ENCODE measurements around the gene MATCAP1. TPM values are rescaled to one million over a fixed set of nuclear protein-coding genes. Genes with fewer than 3 reads are reported as not detected.

Gene MATCAP1
- polyA plus RNA-seq: 0.56 TPM

DNA sequence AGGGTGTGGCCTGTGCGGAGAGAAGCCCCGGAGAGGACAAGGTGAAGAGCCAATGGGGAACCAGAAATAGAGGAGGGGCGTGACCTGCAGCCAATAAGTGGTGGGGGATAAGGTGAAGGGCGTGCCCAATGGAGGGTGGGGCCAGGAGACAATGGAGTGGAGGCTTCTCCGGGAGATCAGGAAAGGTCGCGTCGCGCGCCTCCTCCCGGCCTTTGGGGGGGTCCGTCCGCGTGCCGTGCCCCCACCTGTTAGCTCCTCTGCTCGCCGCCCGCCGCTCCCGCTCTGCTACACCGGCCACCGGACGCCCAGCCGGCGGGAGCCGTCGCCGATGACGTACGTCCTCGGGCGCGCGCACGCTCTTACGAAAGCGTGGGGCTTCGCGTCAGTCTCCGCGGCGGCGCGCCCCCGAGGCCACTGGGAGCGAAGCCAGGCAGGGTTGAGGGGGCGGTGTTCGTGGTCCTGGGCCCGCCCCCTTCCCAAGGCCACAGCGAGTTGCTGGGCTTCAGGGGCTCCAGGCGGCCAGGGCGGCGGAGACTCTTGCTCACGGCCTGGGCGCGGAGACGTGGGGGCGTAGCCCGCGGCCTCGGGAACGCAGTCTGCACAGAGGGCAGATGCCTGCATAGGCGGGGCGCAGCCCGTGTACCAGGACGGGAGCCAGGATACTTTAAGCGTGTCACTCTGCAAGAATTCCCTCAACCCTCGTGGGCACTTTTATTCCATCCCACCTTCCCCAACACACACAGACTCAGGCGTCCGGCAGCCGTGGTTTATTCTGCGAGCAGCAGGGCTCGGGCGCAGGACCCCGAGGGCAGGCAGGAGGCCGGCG, at the start of gene MATCAP1:
TSS of gene MATCAP1 (minus strand) at position 337 of the 826 bp plus-strand sequence. CDS start 3,353 bp downstream, outside the sequence.
- Mint-ChIP-seq H3K27me3 (peaks cover 12% of the 10 kb centered on the region), H3K27ac (no peak within 1 kb of the TSS), H3K4me3 (peak within 1 kb of the TSS in 3 of 4 donors; percentile 75 to 95 (median 84)), H3K36me3 (no peaks in the 10 kb centered on the region), H3K9me3 (no peaks in the 10 kb centered on the region), H3K4me1 (peaks cover 6 to 11% (median 8%) of the 10 kb centered on the region in 3 donors)

- H3K27ac Mint-ChIP-seq: peak overlapping the region in 1 of 3 donors; percentile 30
- peaks cover 5 to 14% (median 9%) of the 10 kb centered on the region in 3 donors for H3K4me1 Mint-ChIP-seq
- peaks cover 5% of the 10 kb centered on the region for H3K36me3 Mint-ChIP-seq
Measured at GRCh38 chr16:67230809-67231660, 47.3 kb upstream of the MATCAP1 start.

GRCh38 chr16:67229906-67230808, 46.4 kb upstream of the MATCAP1 start:
- H3K4me3 Mint-ChIP-seq: peak overlapping the region in 2 of 4 donors; percentile 13 to 96
- H3K4me1 Mint-ChIP-seq: peaks cover 5 to 16% (median 13%) of the 10 kb centered on the region in 3 donors
- H3K9me3 Mint-ChIP-seq: no peaks in the 10 kb centered on the region
- H3K27ac Mint-ChIP-seq: peak overlapping the region in 1 of 3 donors; percentile 30
- H3K36me3 Mint-ChIP-seq: peaks cover 6% of the 10 kb centered on the region
- no peaks in the 10 kb centered on the region for H3K27me3 Mint-ChIP-seq

More at GRCh38 chr16:67230809-67231660, 47.3 kb upstream of the MATCAP1 start:
- no peak overlapping the region for H3K4me3 Mint-ChIP-seq
- no peaks in the 10 kb centered on the region for H3K27me3 Mint-ChIP-seq
- no peaks in the 10 kb centered on the region for H3K9me3 Mint-ChIP-seq

GRCh38 chr16:67228905-67229304, 45.1 kb upstream of the MATCAP1 start:
- Mint-ChIP-seq H3K4me1 (peaks cover 5 to 16% (median 13%) of the 10 kb centered on the region in 3 donors), H3K27ac (peak overlapping the region in 1 of 3 donors; percentile 41), H3K9me3 (no peaks in the 10 kb centered on the region), H3K36me3 (peaks cover 6% of the 10 kb centered on the region), H3K27me3 (no peaks in the 10 kb centered on the region), H3K4me3 (peak overlapping the region; percentile 21 to 96 (median 52))

DNA sequence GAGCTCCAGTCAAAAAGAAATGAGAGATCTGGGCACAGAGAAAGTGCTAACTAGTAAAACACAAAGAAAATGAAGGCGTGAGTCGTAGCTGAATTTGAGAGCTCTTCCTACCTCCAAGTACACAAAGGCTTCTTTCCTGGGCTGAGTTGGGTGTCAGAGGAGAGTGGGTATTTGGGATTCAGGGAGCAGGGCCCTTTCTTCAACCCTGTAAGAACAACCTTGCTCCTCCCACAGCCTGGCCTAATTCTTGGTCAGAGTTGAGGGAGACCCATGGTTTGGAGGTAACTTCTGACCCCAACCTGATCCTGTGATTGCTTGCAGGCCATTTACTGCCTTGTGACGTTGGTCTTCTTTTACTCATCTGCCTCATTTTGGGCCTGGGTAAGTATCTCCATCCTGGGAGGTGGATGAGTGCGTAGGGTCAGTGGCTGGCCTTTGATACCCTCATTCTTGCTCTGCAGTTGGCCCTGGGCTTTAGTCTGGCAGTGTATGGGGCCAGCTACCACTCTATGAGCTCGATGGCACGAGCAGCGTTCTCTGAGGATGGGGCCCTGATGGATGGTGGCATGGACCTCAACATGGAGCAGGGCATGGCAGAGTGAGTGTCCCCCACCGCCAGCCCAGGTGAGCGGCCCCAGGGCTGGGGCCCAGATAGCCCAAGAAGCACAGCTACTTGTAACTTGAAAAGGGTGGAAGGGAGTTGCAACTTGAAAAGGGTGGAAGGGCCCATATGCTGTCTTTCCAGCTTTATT, 44.4 kb upstream of the MATCAP1 start:
- peaks cover 6% of the 10 kb centered on the region for H3K36me3 Mint-ChIP-seq
- H3K27ac Mint-ChIP-seq: peak overlapping the region in 1 of 3 donors; percentile 84
- peak overlapping the region; percentile 94 to 100 (median 97) for H3K4me3 Mint-ChIP-seq
- no peaks in the 10 kb centered on the region for H3K9me3 Mint-ChIP-seq
- no peaks in the 10 kb centered on the region for H3K27me3 Mint-ChIP-seq
- peaks cover 5 to 18% (median 13%) of the 10 kb centered on the region in 3 donors for H3K4me1 Mint-ChIP-seq

DNA sequence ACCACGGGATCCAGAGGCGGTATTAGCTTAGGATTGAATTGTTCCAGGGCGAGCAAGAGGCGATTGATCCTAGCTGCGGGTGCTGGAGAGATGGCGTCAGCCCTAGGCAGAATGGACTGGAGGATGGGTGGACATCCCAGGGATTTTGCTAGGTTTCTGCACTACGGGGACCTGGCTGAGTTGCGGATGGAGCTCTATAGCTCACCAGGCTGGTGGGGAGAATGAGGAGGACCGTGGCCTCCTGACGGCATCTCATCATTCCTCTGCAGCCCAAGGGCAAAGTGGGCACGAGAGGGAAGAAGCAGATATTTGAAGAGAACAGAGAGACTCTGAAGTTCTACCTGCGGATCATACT, 43.8 kb upstream of the MATCAP1 start:
- Mint-ChIP-seq H3K27me3 (no peaks in the 10 kb centered on the region), H3K4me1 (peaks cover 5 to 18% (median 13%) of the 10 kb centered on the region in 3 donors), H3K9me3 (no peaks in the 10 kb centered on the region), H3K4me3 (peak overlapping the region; percentile 94 to 100 (median 97)), H3K36me3 (peaks cover 6% of the 10 kb centered on the region), H3K27ac (peak overlapping the region; percentile 81 to 97 (median 84))

DNA sequence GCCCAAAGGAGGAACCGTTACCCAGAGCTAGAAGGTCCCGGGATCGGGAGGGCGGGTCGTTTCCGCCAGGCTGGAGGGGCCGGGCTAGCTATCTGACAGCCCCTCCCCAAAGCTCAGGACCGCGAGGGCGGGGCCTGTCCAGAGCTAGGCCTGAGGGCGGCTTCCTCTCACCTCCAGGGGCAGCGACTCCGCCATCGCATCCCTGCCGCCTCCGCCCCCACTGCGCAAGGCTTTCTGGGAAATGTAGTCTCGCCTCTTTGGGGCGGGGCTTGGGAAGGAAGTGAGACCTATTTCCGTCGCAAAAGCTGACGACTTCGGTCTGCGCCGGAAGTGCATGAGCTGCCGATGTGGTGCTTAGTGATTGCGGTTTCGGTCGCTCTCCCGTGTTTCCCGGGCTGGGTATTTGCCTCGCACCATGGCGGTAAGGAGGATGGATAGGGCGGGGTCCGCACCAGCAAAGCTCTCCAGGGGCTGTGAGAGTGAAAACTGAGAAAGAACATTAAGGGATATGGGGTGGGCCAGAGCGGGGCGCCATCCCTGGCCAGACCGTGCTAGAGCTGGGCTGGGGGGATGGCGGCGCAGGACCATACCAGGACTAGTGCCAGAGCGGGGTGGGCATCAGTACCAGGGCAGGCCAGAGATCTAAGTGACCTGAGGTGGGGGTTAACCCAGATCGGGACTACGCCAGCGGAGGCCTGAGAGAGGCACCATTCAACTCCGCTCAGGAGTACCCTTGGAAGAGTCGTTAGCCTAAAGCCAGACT, 43.2 kb upstream of the MATCAP1 start, which contains the start of gene TMEM208:
TSS of gene TMEM208 (plus strand) at position 327 of the 763 bp plus-strand sequence. CDS start at position 416, 89 bp downstream.
- Mint-ChIP-seq H3K36me3 (peaks cover 6% of the 10 kb centered on the region), H3K4me1 (peaks cover 5 to 18% (median 13%) of the 10 kb centered on the region in 3 donors), H3K27ac (peak within 1 kb of the TSS; percentile 81 to 97 (median 84)), H3K27me3 (no peaks in the 10 kb centered on the region), H3K9me3 (no peaks in the 10 kb centered on the region), H3K4me3 (peak within 1 kb of the TSS; percentile 94 to 100 (median 97))

DNA sequence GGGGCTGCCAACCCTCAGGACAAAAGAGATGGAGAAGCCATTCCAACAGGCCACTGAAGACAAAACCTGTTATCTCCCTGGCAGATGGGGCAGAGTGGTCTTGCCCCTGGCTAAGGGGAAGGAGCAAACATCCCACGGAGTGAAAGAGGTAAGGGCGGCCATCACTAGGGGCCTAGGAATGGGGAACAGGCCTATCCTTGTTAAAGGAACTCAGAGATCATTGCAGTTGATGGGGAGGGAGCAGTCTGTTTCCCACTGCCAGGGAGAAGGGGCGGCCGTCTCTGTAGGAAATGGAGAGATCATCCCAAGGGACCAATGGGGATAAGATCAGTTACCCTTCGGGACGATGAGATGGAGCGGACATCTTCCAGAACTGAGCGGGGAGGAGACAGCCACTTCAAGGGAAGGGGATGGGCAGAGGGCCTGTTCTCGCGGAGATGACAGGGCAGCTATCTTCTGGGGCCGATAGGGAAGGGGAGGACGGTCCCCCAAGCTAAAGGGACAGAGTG, 42.6 kb upstream of the MATCAP1 start:
- H3K27me3 Mint-ChIP-seq: no peaks in the 10 kb centered on the region
- H3K36me3 Mint-ChIP-seq: peaks cover 6% of the 10 kb centered on the region
- H3K4me3 Mint-ChIP-seq: peak overlapping the region; percentile 94 to 100 (median 97)
- H3K27ac Mint-ChIP-seq: peak overlapping the region; percentile 81 to 97 (median 84)
- no peaks in the 10 kb centered on the region for H3K9me3 Mint-ChIP-seq
- peaks cover 5 to 18% (median 13%) of the 10 kb centered on the region in 3 donors for H3K4me1 Mint-ChIP-seq

DNA sequence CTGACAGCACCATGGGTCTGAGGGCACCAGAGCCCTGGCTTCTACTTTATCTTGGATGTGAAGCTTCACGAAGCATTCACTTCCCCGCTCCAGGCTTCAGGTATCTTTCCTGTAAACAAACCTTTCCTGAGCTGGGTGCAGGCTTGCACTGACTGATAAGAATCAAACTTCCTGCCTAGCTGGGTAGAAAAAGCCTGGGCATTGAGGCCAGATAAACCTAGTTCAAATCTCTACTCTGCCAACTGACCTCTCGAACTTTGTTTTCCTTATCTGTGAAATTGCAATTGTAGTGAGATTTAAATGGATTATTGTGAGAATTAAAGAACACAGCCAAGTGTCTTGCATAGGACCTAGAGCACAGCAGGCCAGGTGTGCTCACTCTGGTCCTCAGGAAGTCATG, 40.2 kb upstream of the MATCAP1 start:
- Mint-ChIP-seq H3K27me3 (no peaks in the 10 kb centered on the region), H3K36me3 (peaks cover 4% of the 10 kb centered on the region), H3K9me3 (no peaks in the 10 kb centered on the region), H3K4me3 (no peak overlapping the region), H3K27ac (no peak overlapping the region), H3K4me1 (peaks cover 5 to 20% (median 13%) of the 10 kb centered on the region in 3 donors)

- Mint-ChIP-seq H3K27ac (no peak overlapping the region), H3K4me1 (peaks cover 0 to 2% (median 0%) of the 10 kb centered on the region in 3 donors), H3K36me3 (no peaks in the 10 kb centered on the region), H3K4me3 (no peak overlapping the region), H3K9me3 (no peaks in the 10 kb centered on the region), H3K27me3 (no peaks in the 10 kb centered on the region)
Measured at GRCh38 chr16:67216612-67217490, 33.1 kb upstream of the MATCAP1 start.

GRCh38 chr16:67215706-67216105, 31.9 kb upstream of the MATCAP1 start:
- Mint-ChIP-seq H3K27ac (no peak overlapping the region), H3K9me3 (no peaks in the 10 kb centered on the region), H3K27me3 (no peaks in the 10 kb centered on the region), H3K4me3 (no peak overlapping the region), H3K4me1 (no peaks in the 10 kb centered on the region), H3K36me3 (no peaks in the 10 kb centered on the region)
